NCI-H774 (cell line): Measurements from ENCODE around the gene CDK5.
"Not testable (repeated sequence)": the region's sequence is repeated elsewhere in the genome, so short reads cannot be mapped to it uniquely, and the experiment has no call there.

Experiments used
- DNase-seq: peaks from one replicate; lab custom pipeline; 2025; lab: John Stamatoyannopoulos, UW

Gene CDK5

DNA sequence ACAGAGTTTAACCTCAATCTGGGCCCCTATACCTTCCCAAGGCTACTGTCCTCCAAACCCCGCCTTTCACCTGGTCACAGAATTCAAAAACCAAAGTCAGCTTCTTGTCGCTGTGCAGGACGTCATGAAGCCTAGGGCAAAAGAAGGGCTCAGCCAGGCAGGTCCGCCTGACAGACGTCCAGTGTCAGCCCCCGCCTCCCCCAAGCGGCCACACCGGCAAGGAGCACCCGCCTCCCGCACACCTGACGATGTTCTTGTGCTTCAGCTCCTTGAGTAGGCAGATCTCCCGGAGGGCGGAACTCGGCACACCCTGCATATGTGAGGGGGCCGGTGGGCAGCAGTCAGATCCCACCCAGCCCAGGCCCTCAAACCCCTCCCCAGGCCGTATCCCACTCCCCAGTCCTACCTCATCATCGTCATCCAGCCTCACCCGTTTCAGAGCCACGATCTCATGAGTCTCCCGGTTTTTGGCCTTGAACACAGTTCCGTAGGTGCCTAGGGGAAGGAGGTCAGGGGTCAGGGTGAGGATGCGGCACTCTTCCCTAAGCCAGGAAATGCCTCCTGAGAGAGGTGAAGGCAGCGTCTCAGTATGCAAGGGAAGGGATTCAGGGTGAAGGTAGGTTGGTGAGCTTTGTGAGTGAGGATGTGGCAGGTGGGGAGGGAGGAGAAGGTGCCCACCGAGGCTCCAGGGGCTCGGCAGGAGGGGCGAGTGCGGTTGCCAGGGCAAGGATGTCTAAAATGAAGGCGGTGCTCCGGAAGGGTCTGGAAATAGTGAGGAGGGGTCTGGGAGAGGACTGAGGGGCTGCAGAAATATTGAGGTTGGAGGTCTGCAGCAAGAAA lies 811 bp downstream of the CDK5 start:
- no peak for DNase-seq

DNA sequence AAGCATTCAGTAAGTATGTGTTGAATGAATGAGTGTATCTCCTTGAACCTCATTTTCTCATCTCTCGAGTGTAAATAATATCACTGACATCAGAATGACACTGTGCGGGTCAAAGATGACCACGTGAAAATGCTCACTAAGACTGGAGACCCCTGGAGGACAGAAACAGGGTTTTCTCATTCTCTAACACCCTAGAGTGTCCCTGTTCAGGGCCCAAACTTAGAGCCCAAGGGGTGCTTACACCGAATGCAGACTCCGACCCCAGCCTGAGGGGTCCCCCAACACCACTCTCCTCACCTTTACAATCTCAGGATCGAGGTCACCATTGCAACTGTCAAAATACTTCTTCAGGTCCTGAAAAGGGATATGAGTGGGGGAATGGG lies 1.4 kb downstream of the CDK5 start:
- DNase-seq = no peak

DNA sequence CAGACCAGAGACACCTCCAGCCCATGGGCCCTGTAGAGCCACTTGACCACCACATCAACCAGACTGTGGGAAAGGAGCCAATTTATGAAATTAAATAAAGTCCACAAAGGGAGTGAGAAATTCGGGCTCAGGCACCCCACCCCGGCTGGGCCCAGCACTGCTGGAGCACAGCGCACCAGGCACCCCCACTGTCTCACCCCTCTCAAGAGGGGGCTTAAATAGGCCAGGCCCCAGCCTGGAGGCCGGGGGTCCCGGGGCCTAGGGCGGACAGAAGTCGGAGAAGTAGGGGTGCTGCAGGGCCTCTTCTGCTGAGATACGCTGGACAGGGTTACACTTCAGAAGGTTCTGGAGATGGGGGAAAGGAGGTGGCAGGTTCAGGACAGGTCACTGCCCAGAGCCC lies 3.9 kb downstream of the CDK5 start:
- DNase-seq = no peak

- DNase-seq = no peak
Measured at GRCh38 chr7:151053096-151053495, 4.6 kb downstream of the CDK5 start.

DNA sequence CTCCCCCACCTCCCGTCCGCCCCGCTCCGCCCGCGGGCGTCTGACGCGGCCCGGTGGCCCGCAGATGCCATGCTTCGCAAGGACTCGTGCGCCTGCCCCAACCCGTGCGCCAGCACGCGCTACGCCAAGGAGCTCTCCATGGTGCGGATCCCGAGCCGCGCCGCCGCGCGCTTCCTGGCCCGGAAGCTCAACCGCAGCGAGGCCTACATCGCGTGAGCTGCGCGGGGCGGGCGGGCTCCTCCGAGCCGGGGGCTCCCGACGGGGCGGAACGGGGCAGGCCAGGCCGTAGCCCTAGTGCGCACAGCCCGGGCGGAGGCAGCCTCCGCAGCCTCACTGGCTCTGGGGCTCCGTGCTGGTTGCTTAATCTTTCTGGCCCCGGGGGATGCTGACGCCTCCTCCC lies 6.6 kb downstream of the CDK5 start:
- DNase-seq = no peak

GRCh38 chr7:151048911-151049463 lies 8.7 kb downstream of the CDK5 start:
- no peak for DNase-seq

- no peak for DNase-seq
Measured at GRCh38 chr7:151047976-151048815, 9.5 kb downstream of the CDK5 start, which contains the start of gene ASIC3. Gene ASIC3, plus strand, starts transcription at chr7:151048531. Its CDS starts 355 bp downstream, at chr7:151048886.

DNA sequence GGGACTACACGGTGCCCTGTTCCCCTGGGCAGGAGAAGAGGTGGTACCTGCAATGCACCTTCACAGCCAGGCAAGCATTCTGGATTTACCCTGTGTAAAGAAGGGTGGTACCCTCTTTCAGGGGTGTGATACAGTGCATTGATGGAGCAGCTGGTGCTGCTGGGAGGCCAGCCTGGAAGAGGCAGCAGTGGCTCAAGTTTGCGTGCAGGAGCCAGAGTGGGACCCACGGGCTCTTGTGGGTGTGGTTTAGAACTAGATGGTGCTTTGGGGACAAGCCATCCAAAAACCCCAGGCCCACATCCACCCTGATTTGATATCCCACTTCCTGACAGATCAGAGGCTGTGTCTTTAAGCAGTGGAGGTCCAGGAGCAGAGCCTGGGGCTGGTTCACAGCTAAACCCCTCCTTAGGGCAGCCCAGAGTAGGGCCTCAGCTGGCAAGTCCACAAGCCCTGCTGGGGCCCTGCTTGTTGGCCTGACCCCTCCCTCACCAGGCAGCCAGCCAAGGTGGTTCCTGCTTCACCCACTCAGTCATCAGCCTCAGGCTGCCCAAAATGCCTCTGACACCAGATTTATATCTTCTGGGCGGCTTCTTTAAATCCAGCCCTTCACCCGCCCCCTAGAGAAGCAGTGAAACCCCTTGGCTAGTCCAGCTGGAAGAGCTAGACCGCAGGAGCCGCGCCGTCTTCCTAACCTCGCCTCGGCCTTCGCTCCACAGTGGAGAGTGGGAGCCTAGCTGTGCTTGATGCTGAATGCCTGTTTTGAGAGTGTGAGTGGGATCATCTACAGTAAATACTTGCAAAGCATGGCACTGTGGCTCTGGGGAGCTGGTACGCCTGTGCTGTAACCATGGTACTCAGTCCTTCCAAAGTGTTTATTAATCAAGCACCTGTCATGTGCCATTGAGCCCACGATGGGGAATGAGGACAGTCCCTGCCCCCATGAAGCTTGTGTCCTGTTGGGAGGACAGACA lies 10.8 kb downstream of the CDK5 start:
- DNase-seq = peak; percentile 44

DNA sequence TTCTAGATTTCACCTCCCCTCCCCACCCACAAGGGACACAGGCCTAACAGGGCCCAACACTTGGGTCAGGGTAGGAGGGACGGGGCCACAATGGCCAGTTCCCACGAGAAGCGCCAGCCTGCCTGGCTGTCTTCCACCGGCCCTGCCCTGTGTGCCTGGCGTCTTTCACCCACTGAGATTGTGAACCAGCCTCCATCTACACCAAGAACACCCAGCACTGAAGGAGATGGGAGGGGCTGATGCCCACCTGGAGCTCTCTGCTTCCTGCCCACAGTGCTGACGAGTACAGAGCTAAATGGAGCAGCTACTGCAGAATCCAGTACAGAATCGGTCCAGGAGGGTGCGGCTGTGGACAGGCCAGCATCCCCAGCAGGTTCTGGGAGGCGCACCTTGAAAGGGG lies 11.7 kb downstream of the CDK5 start:
- DNase-seq = no peak

- no peak for DNase-seq
Measured at GRCh38 chr7:151045262-151045661, 12.4 kb downstream of the CDK5 start.

- no peak for DNase-seq
Measured at GRCh38 chr7:151043959-151044358, 13.7 kb downstream of the CDK5 start.

- DNase-seq = not testable (repeated sequence)
Measured at GRCh38 chr7:151043449-151043848, 14.2 kb downstream of the CDK5 start.

GRCh38 chr7:151040616-151041375 lies 16.9 kb downstream of the CDK5 start:
- no peak for DNase-seq

GRCh38 chr7:151039850-151040548 lies 17.7 kb downstream of the CDK5 start:
- DNase-seq = no peak

GRCh38 chr7:151038951-151039849 lies 18.5 kb downstream of the CDK5 start:
- DNase-seq = no peak

GRCh38 chr7:151035902-151036301 lies 21.8 kb downstream of the CDK5 start:
- DNase-seq = no peak

DNA sequence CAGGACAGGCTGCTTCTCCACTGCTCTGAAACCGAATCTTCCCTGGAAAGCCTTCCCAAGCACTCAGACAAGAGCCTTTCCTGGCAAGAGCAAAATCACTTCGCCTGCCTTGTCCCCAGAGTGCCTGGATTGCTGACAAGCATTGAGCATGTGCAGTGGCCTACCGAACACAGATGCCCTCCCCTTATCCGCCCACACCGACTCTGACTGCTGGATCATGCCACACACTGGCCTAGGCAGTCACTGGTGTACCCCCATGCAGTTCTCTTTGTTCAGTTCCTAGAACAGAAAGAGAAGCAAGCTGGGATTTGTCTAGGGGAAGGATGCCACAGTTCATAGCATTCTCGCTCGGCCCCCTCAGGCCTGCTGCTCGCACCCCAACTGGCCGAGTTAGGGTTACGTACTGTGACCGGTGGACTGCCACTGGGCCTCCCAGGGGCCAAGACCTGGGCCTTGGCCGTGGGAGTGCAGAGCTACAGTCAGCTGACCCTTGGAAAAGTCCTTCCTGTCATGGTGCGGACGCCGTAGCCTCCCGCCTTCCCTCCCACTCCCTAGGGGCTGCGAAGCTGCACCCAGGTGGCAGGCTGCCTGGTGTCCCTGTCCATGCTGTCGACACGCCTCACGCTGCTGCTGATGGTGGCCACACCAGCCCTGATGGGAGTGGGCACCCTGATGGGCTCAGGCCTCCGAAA lies 22.5 kb downstream of the CDK5 start:
- no peak for DNase-seq

DNA sequence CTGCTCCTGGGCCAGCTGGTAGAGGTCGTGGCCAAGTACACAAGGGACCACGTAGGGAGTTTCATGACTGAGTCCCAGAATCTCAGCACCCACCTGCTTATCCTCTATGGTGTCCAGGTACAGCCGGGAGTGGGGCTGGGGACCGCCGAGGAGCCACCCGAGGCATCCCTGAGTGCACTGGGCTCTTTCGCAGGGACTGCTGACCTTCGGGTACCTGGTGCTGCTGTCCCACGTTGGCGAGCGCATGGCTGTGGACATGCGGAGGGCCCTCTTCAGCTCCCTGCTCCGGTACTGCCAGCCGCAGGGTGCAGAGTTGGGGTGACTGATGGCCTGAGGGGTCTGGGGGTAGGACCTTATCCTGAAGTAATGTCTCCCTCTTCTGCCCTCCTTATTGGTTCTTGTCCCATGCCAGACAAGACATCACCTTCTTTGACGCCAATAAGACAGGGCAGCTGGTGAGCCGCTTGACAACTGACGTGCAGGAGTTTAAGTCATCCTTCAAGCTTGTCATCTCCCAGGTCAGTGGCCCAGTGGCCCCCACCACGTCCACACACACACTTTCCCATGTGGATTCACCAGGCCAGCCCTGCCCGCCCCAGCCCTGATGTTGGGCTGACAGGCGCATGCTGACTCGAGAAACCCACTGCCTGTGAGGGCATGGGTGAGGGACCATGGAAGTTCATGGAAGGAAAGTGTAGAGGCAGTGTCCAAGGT lies 23.2 kb downstream of the CDK5 start:
- DNase-seq = no peak
